Keratinocyte (primary cell): ENCODE results near the gene DMD. TPM values are rescaled to one million over a fixed set of nuclear protein-coding genes. Genes with fewer than 3 reads are reported as not detected.

Experiments used
- DNase-seq: peaks from one replicate; pipeline ENCODE4 v3.0.0-alpha.2; 2011; ENCODE audit warnings: low read depth, missing footprints, low spot score
- FAIRE-seq: peaks from 2 replicates; lab custom pipeline; 2011; peaks lifted over from hg19 to GRCh38; lab: Jason Lieb, UNC
- H2AFZ ChIP-seq: 2 replicates; pipeline ENCODE4 v1.6.0; 2012; ENCODE audit warnings: low read length, control low read depth, inconsistent platforms; ENCODE audit not compliant: control insufficient read depth
- H3K27ac ChIP-seq: 2 replicates; pipeline ENCODE4 v1.5.1; 2011; ENCODE audit warnings: low read length; ENCODE audit not compliant: control insufficient read depth, insufficient read depth
- H3K27me3 ChIP-seq: 3 replicates; pipeline ENCODE4 v1.6.0; 2011; ENCODE audit warnings: low read length; ENCODE audit not compliant: control insufficient read depth, insufficient read depth; ENCODE audit errors: extremely low read depth
- H3K36me3 ChIP-seq, 2 experiments: 2 replicates in 1 of 2; 3 replicates in 1 of 2; pipeline ENCODE4 v1.5.1; 2011; ENCODE audit warnings: low read length in 2 of 2, mild to moderate bottlenecking in 1 of 2; ENCODE audit not compliant: control insufficient read depth in 2 of 2, insufficient read depth in 2 of 2; ENCODE audit errors: extremely low read depth in 1 of 2
- H3K4me1 ChIP-seq: 3 replicates; pipeline ENCODE4 v1.5.1; 2011; ENCODE audit warnings: low read length; ENCODE audit not compliant: control insufficient read depth, insufficient read depth; ENCODE audit errors: extremely low read depth
- H3K4me2 ChIP-seq: 3 replicates; pipeline ENCODE4 v1.6.0; 2011; ENCODE audit warnings: low read depth, low read length; ENCODE audit not compliant: control insufficient read depth, insufficient read depth; ENCODE audit errors: extremely low read depth
- H3K4me3 ChIP-seq, 3 experiments: fragments of 200-600 bp in 1 of 3; sonication (generic) in 1 of 3; 2 replicates in 2 of 3; 3 replicates in 1 of 3; pipeline ENCODE4 v1.5.1; 2011 to 2016; ENCODE audit warnings: low read length in 3 of 3, mild to moderate bottlenecking in 3 of 3, control low read depth in 2 of 3, inconsistent platforms in 1 of 3, low read depth in 1 of 3, mixed read lengths in 1 of 3, mixed run types in 1 of 3, moderate library complexity in 1 of 3; ENCODE audit not compliant: control insufficient read depth in 2 of 3, insufficient read depth in 2 of 3; ENCODE audit errors: extremely low read depth in 1 of 3
- H3K79me2 ChIP-seq: 2 replicates; pipeline ENCODE4 v1.6.0; 2012; ENCODE audit warnings: low read length; ENCODE audit not compliant: control insufficient read depth, insufficient read depth
- H3K9ac ChIP-seq: 3 replicates; pipeline ENCODE4 v1.6.0; 2011; ENCODE audit warnings: low read length; ENCODE audit not compliant: control insufficient read depth, insufficient read depth; ENCODE audit errors: extremely low read depth
- H3K9me1 ChIP-seq: 3 replicates; pipeline ENCODE4 v1.6.0; 2011; ENCODE audit warnings: low read length; ENCODE audit not compliant: control insufficient read depth, insufficient read depth; ENCODE audit errors: extremely low read depth
- H3K9me3 ChIP-seq: 2 replicates; pipeline ENCODE4 v1.5.1; 2012; ENCODE audit warnings: low read depth, low read length; ENCODE audit not compliant: control insufficient read depth
- H4K20me1 ChIP-seq: 3 replicates; pipeline ENCODE4 v1.6.0; 2011; ENCODE audit warnings: low read length; ENCODE audit not compliant: control insufficient read depth, insufficient read depth; ENCODE audit errors: extremely low read depth
- CTCF ChIP-seq, 3 experiments: IDR thresholded peaks in 1 of 3; conservative IDR thresholded peaks in 1 of 3; optimal IDR thresholded peaks in 1 of 3; 2 replicates in 2 of 3; 3 replicates in 1 of 3; pipeline versions ENCODE3 to v1.5.1; 2011; ENCODE audit warnings: low read length in 3 of 3, mild to moderate bottlenecking in 3 of 3, moderate library complexity in 2 of 3, control low read depth in 1 of 3, inconsistent platforms in 1 of 3; ENCODE audit not compliant: insufficient read depth in 2 of 3; ENCODE audit errors: extremely low read depth in 1 of 3
- EZH2 ChIP-seq: IDR thresholded peaks from one replicate; pipeline ENCODE4 v1.6.1; 2012; ENCODE audit warnings: inconsistent platforms, mild to moderate bottlenecking, low read length, moderate library complexity
- dilution Hi-C: fragments of 300-500 bp; cut with MboI; formaldehyde crosslinking; loops from one replicate; pipeline ENCODE4 v1.7.0; 2020; ENCODE audit warnings: low sequenced_read_pairs; ENCODE audit not compliant: extremely low pct_ligation_motif_present
- polyA plus RNA-seq, 5 experiments: library from polyadenylated mRNA; depleted of rRNA in 3 of 5; stranded (reverse) in 3 of 5; stranded (forward) in 1 of 5; unstranded in 1 of 5; fragments of >200 nt; gene quantifications; 1 replicate in 1 of 5; 2 replicates in 3 of 5; 3 replicates in 1 of 5; pipeline versions ENCODE4 v1.2.1 to v1.2.3, GENCODE V29; 2011 to 2012; ENCODE audit warnings: missing spikeins in 2 of 5, low read depth in 1 of 5, low replicate concordance in 1 of 5

Gene DMD
- polyA plus RNA-seq, 1 donor (not counting 4 experiments of a cell fraction or from before 2014, with no cell fraction given), result 8.9 TPM

- no peak overlapping the region for H3K27ac ChIP-seq
- dilution Hi-C loops, result no loop called here
- no peak for FAIRE-seq
These were observed 548.8 kb downstream of the DMD start for GRCh38 chrX:32662516-32662915.

DNA sequence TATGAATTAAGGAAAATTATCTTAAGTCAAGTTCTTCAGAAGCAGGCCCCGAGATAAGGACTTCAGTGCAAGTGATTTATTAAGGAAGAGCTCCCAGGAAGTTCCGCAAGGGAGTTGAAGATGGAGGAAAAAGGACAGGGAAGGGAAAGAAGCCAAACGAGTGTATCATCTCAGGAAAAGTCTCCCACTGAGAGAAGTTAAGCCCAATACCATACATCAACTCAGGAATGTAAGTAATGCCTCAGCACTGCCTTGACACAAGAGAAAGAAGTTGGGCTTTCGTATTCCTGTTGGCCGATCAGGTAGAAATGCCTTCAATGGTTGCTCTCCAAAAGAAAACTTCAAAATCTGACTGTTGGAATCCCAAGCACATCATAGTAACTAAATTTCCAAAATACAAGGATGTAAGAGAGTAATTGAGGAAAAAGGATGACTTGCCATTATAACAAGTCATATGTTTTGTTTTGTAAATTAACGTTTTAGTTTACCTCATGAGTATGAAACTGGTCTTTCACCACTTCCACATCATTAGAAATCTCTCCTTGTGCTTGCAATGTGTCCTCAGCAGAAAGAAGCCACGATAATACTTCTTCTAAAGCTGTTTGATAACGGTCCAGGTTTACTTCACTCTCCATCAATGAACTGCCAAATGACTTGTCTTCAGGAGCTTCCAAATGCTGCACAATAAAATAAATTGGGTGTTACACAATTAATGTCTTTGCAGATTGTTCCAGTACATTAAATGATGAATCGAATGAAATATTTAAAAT is 566.7 kb downstream of the DMD start:
- Histone ChIP-seq H3K9me3 (no peaks in the 10 kb centered on the region), H4K20me1 (no peaks in the 10 kb centered on the region), H3K9ac (no peak overlapping the region), H3K4me1 (no peaks in the 10 kb centered on the region), H3K9me1 (no peaks in the 10 kb centered on the region), H2AFZ (no peak overlapping the region), H3K4me3 (no peak overlapping the region), H3K27me3 (no peaks in the 10 kb centered on the region), H3K79me2 (no peaks in the 10 kb centered on the region), H3K27ac (no peak overlapping the region), H3K4me2 (no peak overlapping the region), H3K36me3 (no peaks in the 10 kb centered on the region)
- TF ChIP-seq CTCF (optimal IDR thresholded peaks at IDR 0.05 in 1 of 3, IDR thresholded peaks at IDR 0.05 in 1 of 3, conservative IDR thresholded peaks at IDR 0.05 in 1 of 3; ENCODE audit: extremely low read depth in 1 of 3, insufficient read depth in 2 of 3, low read length in 3 of 3), result no peak
- no peak for TF ChIP-seq EZH2
- no peak for DNase-seq
- dilution Hi-C loops, result no loop called here
- no peak for FAIRE-seq

More at GRCh38 chrX:32662516-32662915, 548.8 kb downstream of the DMD start:
- Histone ChIP-seq H3K27me3 (no peaks in the 10 kb centered on the region), H3K4me3 (no peak overlapping the region), H2AFZ (no peak overlapping the region), H3K79me2 (no peaks in the 10 kb centered on the region), H3K9ac (no peak overlapping the region), H3K4me2 (no peak overlapping the region), H3K9me3 (no peaks in the 10 kb centered on the region), H3K36me3 (no peaks in the 10 kb centered on the region), H4K20me1 (no peaks in the 10 kb centered on the region), H3K4me1 (no peaks in the 10 kb centered on the region), H3K9me1 (no peaks in the 10 kb centered on the region)
- TF ChIP-seq CTCF (optimal IDR thresholded peaks at IDR 0.05 in 1 of 3, IDR thresholded peaks at IDR 0.05 in 1 of 3, conservative IDR thresholded peaks at IDR 0.05 in 1 of 3; ENCODE audit: extremely low read depth in 1 of 3, insufficient read depth in 2 of 3, low read length in 3 of 3) (no peak), EZH2 (no peak)
- no peak for DNase-seq
